HepG2 (cell line): ENCODE measurements around the gene OR6X1. TPM values are rescaled to one million over a fixed set of nuclear protein-coding genes. Genes with fewer than 3 reads are reported as not detected.

ENCODE experiments used
- ATAC-seq: fragments of 200-7000 bp; cut with Tn5 transposase; 3 replicates; pipeline ENCODE4 v1.9.1; 2020; ENCODE audit warnings: mild to moderate bottlenecking, moderate library complexity
- BruUV-seq: library from RNA; stranded (reverse); fragments of 400-500 nt; replicated peaks from 2 replicates; lab custom pipeline; 2021; lab: Mats Ljungman, UMichigan
- CTCF ChIA-PET: fragments of 300-600 bp; formaldehyde crosslinking; extraction: SDS; loops from one replicate; lab custom pipeline; 2021; ENCODE audit warnings: low total read pairs, inconsistent platforms, low intra/inter-chr PET ratio; lab: Yijun Ruan, JAX
- POLR2A ChIA-PET: fragments of 350-600 bp; sonication (Branson Sonifier 250); formaldehyde crosslinking; loops from one replicate; lab custom pipeline; 2020; ENCODE audit warnings: antibody characterized with exemption, inconsistent platforms; lab: Yijun Ruan, JAX
- DNase-seq: peaks from one replicate; pipeline ENCODE4 v3.0.0-alpha.2; 2015; ENCODE audit warnings: low spot score
- FAIRE-seq: peaks from 3 replicates; lab custom pipeline; 2011; peaks lifted over from hg19 to GRCh38; lab: Jason Lieb, UNC
- H2AFZ ChIP-seq: one replicate; pipeline ENCODE4 v1.6.1; 2011; ENCODE audit warnings: low read length, inconsistent platforms
- H3K27ac ChIP-seq: fragments of 300-600 bp; 3 replicates; pipeline ENCODE4 v1.8.0; 2011; ENCODE audit warnings: mixed run types, mild to moderate bottlenecking, mixed read lengths, low read length, inconsistent platforms; ENCODE audit not compliant: insufficient read depth; ENCODE audit errors: extremely low read length
- H3K27me3 ChIP-seq, 2 experiments: fragments of 200-600 bp in 1 of 2; 2 replicates in 1 of 2; 3 replicates in 1 of 2; pipeline versions ENCODE4 v1.6.0 to v1.8.0; 2011; ENCODE audit warnings: low read length in 2 of 2, mild to moderate bottlenecking in 2 of 2, moderate library complexity in 2 of 2, inconsistent platforms in 1 of 2; ENCODE audit not compliant: insufficient read depth in 2 of 2, control insufficient read depth in 1 of 2
- H3K36me3 ChIP-seq, 2 experiments: fragments of 200-600 bp in 1 of 2; replicated peaks in 1 of 2; 2 replicates in 1 of 2; 3 replicates in 1 of 2; pipeline versions ENCODE4 v1.5.1 to v1.8.0; 2011; ENCODE audit warnings: low read length in 2 of 2, inconsistent platforms in 1 of 2; ENCODE audit not compliant: insufficient read depth in 2 of 2, control insufficient read depth in 1 of 2
- H3K4me1 ChIP-seq: 2 replicates; pipeline ENCODE4 v1.5.1; 2012; ENCODE audit warnings: low read length, inconsistent platforms; ENCODE audit not compliant: insufficient read depth
- H3K4me2 ChIP-seq: 2 replicates; pipeline ENCODE4 v1.6.0; 2011; ENCODE audit warnings: low read depth, low read length, inconsistent platforms
- H3K4me3 ChIP-seq, 3 experiments: fragments of 200-600 bp in 1 of 3; sonication (generic), shearing (Covaris generic) in 1 of 3; replicated peaks in 1 of 3; 2 replicates each; pipeline ENCODE4 v1.5.1; 2011 to 2016; ENCODE audit warnings: low read length in 3 of 3, inconsistent platforms in 2 of 3, low read depth in 2 of 3, mild to moderate bottlenecking in 2 of 3, control low read depth in 1 of 3, mixed read lengths in 1 of 3; ENCODE audit not compliant: insufficient read depth in 1 of 3
- H3K79me2 ChIP-seq: one replicate; pipeline ENCODE4 v1.6.1; 2011; ENCODE audit warnings: low read length, inconsistent platforms; ENCODE audit not compliant: insufficient read depth
- H3K9ac ChIP-seq: 2 replicates; pipeline ENCODE4 v1.6.0; 2011; ENCODE audit warnings: mild to moderate bottlenecking, low read depth, low read length, inconsistent platforms; ENCODE audit not compliant: insufficient read depth
- H3K9me3 ChIP-seq: 2 replicates; pipeline ENCODE4 v1.5.1; 2012; ENCODE audit warnings: mild to moderate bottlenecking, low read length
- H4K20me1 ChIP-seq: 2 replicates; pipeline ENCODE4 v1.6.0; 2011; ENCODE audit warnings: inconsistent platforms, mild to moderate bottlenecking, low read length, moderate library complexity; ENCODE audit not compliant: insufficient read depth
- AGO1 ChIP-seq: fragments of 200-400 bp; formaldehyde crosslinking; IDR thresholded peaks from 2 replicates; pipeline ENCODE4 v1.6.1; 2017; ENCODE audit warnings: mild to moderate bottlenecking, low read depth, low read length, moderate library complexity; ENCODE audit not compliant: poor library complexity, severe bottlenecking
- ATF7-NPFF ChIP-seq: sonication (generic); formaldehyde crosslinking; IDR thresholded peaks from 2 replicates; pipeline ENCODE4 v1.8.1; 2023; ENCODE audit warnings: mild to moderate bottlenecking, low read depth, missing genetic modification reagents, moderate library complexity
- CBX1 ChIP-seq: IDR thresholded peaks from one replicate; pipeline ENCODE4 v1.6.1; 2016; ENCODE audit warnings: antibody characterized with exemption, low read depth
- CENPT ChIP-seq: sonication (generic); formaldehyde crosslinking; IDR thresholded peaks from 2 replicates; pipeline ENCODE4 v1.8.0; 2022; ENCODE audit warnings: low read depth, mild to moderate bottlenecking, moderate library complexity, missing genetic modification reagents
- EEA1 ChIP-seq: sonication (generic); formaldehyde crosslinking; IDR thresholded peaks from 2 replicates; pipeline ENCODE4 v1.5.1; 2020; ENCODE audit warnings: mild to moderate bottlenecking, missing genetic modification reagents, borderline replicate concordance
- FOXA3 ChIP-seq: IDR thresholded peaks from 2 replicates; pipeline ENCODE4 v1.6.1; 2016; ENCODE audit warnings: missing genetic modification reagents, missing compliant biosample characterization
- HNRNPUL1 ChIP-seq: fragments of 200-400 bp; formaldehyde crosslinking; IDR thresholded peaks from 2 replicates; pipeline ENCODE4 v1.6.1; 2017; ENCODE audit warnings: low read depth, mild to moderate bottlenecking, low read length, moderate library complexity
- HOXA9 ChIP-seq: sonication (generic); formaldehyde crosslinking; IDR thresholded peaks from 2 replicates; pipeline ENCODE4 v1.8.1; 2022; ENCODE audit warnings: missing genetic modification reagents, mild to moderate bottlenecking, moderate library complexity, borderline replicate concordance
- MAX ChIP-seq: IDR thresholded peaks from 2 replicates; pipeline ENCODE4 v1.6.1; 2012; ENCODE audit warnings: inconsistent platforms
- POLR2G ChIP-seq: fragments of 200-400 bp; formaldehyde crosslinking; IDR thresholded peaks from 2 replicates; pipeline ENCODE4 v1.6.1; 2018; ENCODE audit warnings: mild to moderate bottlenecking, low read depth, low read length, moderate library complexity
- TRAFD1 ChIP-seq: sonication (generic); formaldehyde crosslinking; IDR thresholded peaks from 2 replicates; pipeline ENCODE4 v1.5.1; 2020; ENCODE audit warnings: missing genetic modification reagents, mild to moderate bottlenecking, borderline replicate concordance
- ZFY ChIP-seq: sonication (generic); formaldehyde crosslinking; IDR thresholded peaks from 2 replicates; pipeline ENCODE4 v1.4.0; 2020; ENCODE audit warnings: missing genetic modification reagents
- ZMYM2 ChIP-seq: sonication (generic); formaldehyde crosslinking; IDR thresholded peaks from 2 replicates; pipeline ENCODE4 v1.8.0; 2022; ENCODE audit warnings: mild to moderate bottlenecking, missing genetic modification reagents
- ZNF180 ChIP-seq: sonication (generic); formaldehyde crosslinking; IDR thresholded peaks from 2 replicates; pipeline ENCODE4 v1.4.0; 2020; ENCODE audit warnings: low read depth, missing genetic modification reagents, borderline replicate concordance
- ZNF460 ChIP-seq: sonication (generic); formaldehyde crosslinking; IDR thresholded peaks from 2 replicates; pipeline ENCODE4 v1.5.1; 2020; ENCODE audit warnings: missing genetic modification reagents, mild to moderate bottlenecking, borderline replicate concordance
- ZNF749 ChIP-seq: sonication (generic); formaldehyde crosslinking; IDR thresholded peaks from 2 replicates; pipeline ENCODE4 v1.8.0; 2022; ENCODE audit warnings: mild to moderate bottlenecking, missing genetic modification reagents, moderate library complexity, borderline replicate concordance
- ZNF790 ChIP-seq: sonication (generic); formaldehyde crosslinking; IDR thresholded peaks from 2 replicates; pipeline ENCODE4 v1.8.0; 2022; ENCODE audit warnings: missing genetic modification reagents, mild to moderate bottlenecking, borderline replicate concordance
- WGBS: methylation state at CpG from one replicate; pipeline ENCODE4 v1.1.6; 2017; ENCODE audit warnings: low lambda C conversion rate; 5-methylcytosine and 5-hydroxymethylcytosine counted together
- in situ Hi-C: cut with HindIII; loops from 2 replicates; pipeline ENCODE4 v1.10.0; 2017; ENCODE audit warnings: low pct_unique_long_range_greater_than_20kb; ENCODE audit not compliant: extremely low pct_ligation_motif_present
- intact Hi-C: fragments of 100-400 bp; cut with micrococcal nuclease; formaldehyde crosslinking; loops from one replicate; pipeline ENCODE4 v1.10.0; 2022; ENCODE audit not compliant: unreplicated experiment
- polyA plus RNA-seq, 8 experiments: library from polyadenylated mRNA; depleted of rRNA in 3 of 8; stranded (reverse) in 7 of 8; unstranded in 1 of 8; fragments of >200 nt; fragmentation: Illumina TruSeq in 4 of 8; extraction: Trizol in 4 of 8; gene quantifications; 2 replicates each; pipeline versions ENCODE4 v1.2.1 to v1.2.3, GENCODE V29; 2011 to 2016; ENCODE audit warnings: low read depth in 4 of 8, missing spikeins in 1 of 8, mixed read lengths in 1 of 8; ENCODE audit not compliant: insufficient read depth in 1 of 8
- total RNA-seq, 5 experiments: library from RNA; depleted of rRNA; stranded (reverse); fragments of >200 nt; fragmentation: Illumina TruSeq; extraction: Trizol; gene quantifications; 2 replicates each; pipeline ENCODE4 v1.2.3, GENCODE V29; 2016; ENCODE audit warnings: low read depth in 1 of 5
- TF ChIP-seq, protein P1 (sequence below): sonication (generic); formaldehyde crosslinking; conservative IDR thresholded peaks from 2 replicates; pipeline ENCODE4 v1.4.0; 2020; ENCODE audit warnings: missing genetic modification reagents

Gene OR6X1
- total and polyA plus RNA-seq, 2 of the 13 experiments (the other 11 are each of a cell fraction or from before 2014, with no cell fraction given) = not detected

DNA sequence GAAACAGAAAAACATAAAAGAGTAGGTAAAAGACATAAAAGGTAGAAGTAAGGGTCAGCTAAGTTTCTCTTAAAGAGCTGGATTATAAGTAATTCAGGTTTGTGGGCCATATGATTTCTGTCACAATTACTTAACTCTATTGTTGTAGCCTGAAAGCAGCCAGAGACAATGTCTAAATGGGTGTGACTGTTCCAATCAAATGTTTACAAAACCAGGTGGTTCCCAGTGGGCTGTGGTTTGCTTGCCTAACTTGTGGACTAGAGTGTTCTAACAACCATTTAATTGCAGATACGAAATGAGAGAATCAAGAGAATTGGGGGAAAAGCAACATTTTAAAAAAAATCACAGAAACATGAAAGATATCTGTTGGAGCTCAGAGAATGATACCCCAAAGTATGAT lies 29.2 kb upstream of the OR6X1 start:
- FAIRE-seq = no peak
- Histone ChIP-seq H3K4me1 (no peaks in the 10 kb centered on the region), H3K9me3 (no peaks in the 10 kb centered on the region), H3K4me3 (no peak overlapping the region), H4K20me1 (no peaks in the 10 kb centered on the region), H3K9ac (no peak overlapping the region), H2AFZ (no peak overlapping the region), H3K27me3 (no peaks in the 10 kb centered on the region), H3K79me2 (no peaks in the 10 kb centered on the region), H3K4me2 (no peak overlapping the region), H3K36me3 (no peaks in the 10 kb centered on the region), H3K27ac (no peak overlapping the region)
- TF ChIP-seq ZNF749 (CRISPR knock-in tag) (no peak), MAX (no peak), FOXA3 (CRISPR knock-in tag) (no peak), ZNF790 (CRISPR knock-in tag) (no peak), ATF7-NPFF (CRISPR knock-in tag) (no peak), HOXA9 (CRISPR knock-in tag) (no peak), ZMYM2 (no peak), HNRNPUL1 (no peak), AGO1 (no peak), CENPT (CRISPR knock-in tag) (no peak), EEA1 (CRISPR knock-in tag) (no peak), POLR2G (no peak), ZNF180 (CRISPR knock-in tag) (no peak), ZFY (CRISPR knock-in tag) (no peak), CBX1 (no peak), ZNF460 (CRISPR knock-in tag) (no peak), TRAFD1 (CRISPR knock-in tag) (no peak)
- TF ChIP-seq, protein P1, sequence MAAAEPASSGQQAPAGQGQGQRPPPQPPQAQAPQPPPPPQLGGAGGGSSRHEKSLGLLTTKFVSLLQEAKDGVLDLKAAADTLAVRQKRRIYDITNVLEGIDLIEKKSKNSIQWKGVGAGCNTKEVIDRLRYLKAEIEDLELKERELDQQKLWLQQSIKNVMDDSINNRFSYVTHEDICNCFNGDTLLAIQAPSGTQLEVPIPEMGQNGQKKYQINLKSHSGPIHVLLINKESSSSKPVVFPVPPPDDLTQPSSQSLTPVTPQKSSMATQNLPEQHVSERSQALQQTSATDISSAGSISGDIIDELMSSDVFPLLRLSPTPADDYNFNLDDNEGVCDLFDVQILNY (CRISPR knock-in tag) = no peak
- no peak for ATAC-seq
- in situ Hi-C loops = no loop called here
- ChIA-PET CTCF (no interaction called here), POLR2A (no interaction called here)
- intact Hi-C loops = no loop called here
- WGBS = 0% methylated on average over 1 of the region's 1 CpG
- DNase-seq = no peak
- no TSS peak for BruUV-seq
